Activated CD8-positive, alpha-beta memory T cell treated with anti-CD3 and anti-CD28 coated beads, Interleukin-2, amount 50 U/mL, for 4 hours (primary cell): ENCODE data around the gene SRC.

Experiments used
- DNase-seq: peaks from one replicate; pipeline ENCODE4 v3.0.0-alpha.2; 2020

Gene SRC

GRCh38 chr20:37416100-37416847 is 70.3 kb downstream of the SRC start:
- DNase-seq, result no peak

GRCh38 chr20:37416848-37417616 is 71.1 kb downstream of the SRC start:
- no peak for DNase-seq

GRCh38 chr20:37417617-37418467 is 71.9 kb downstream of the SRC start:
- no peak for DNase-seq

- no peak for DNase-seq
These were observed 72.7 kb downstream of the SRC start for GRCh38 chr20:37418591-37419109.

GRCh38 chr20:37419307-37419706 is 73.4 kb downstream of the SRC start:
- no peak for DNase-seq

- no peak for DNase-seq
These were observed 74.0 kb downstream of the SRC start for GRCh38 chr20:37419774-37420542.

- DNase-seq, result no peak
These were observed 74.7 kb downstream of the SRC start for GRCh38 chr20:37420610-37421009.

GRCh38 chr20:37421060-37421905 is 75.3 kb downstream of the SRC start:
- no peak for DNase-seq

- DNase-seq, result no peak
These were observed 76.0 kb downstream of the SRC start for GRCh38 chr20:37421988-37422387.

GRCh38 chr20:37422791-37423286 is 76.9 kb downstream of the SRC start:
- no peak for DNase-seq

GRCh38 chr20:37423545-37423944 is 77.6 kb downstream of the SRC start:
- no peak for DNase-seq

- no peak for DNase-seq
These were observed 78.3 kb downstream of the SRC start for GRCh38 chr20:37424062-37424851.

GRCh38 chr20:37425103-37425625 is 79.2 kb downstream of the SRC start:
- DNase-seq, result no peak

GRCh38 chr20:37426106-37426505 is 80.2 kb downstream of the SRC start:
- no peak for DNase-seq

- no peak for DNase-seq
These were observed 81.0 kb downstream of the SRC start for GRCh38 chr20:37426978-37427377.

- no peak for DNase-seq
These were observed 84.1 kb downstream of the SRC start for GRCh38 chr20:37430044-37430443.

- DNase-seq, result no peak
These were observed 85.0 kb downstream of the SRC start for GRCh38 chr20:37430778-37431460.

- DNase-seq, result no peak
These were observed 85.8 kb downstream of the SRC start for GRCh38 chr20:37431786-37432185.

- no peak for DNase-seq
These were observed 86.7 kb downstream of the SRC start for GRCh38 chr20:37432606-37433005.
